GM18517 (cell line): Measurements from ENCODE around the gene NAALADL2.

ENCODE experiments used
- ATAC-seq: cut with Tn5 transposase; IDR thresholded peaks from one replicate; pipeline ENCODE4 v1.9.1; 2021; ENCODE audit warnings: mild to moderate bottlenecking, moderate library complexity; ENCODE audit not compliant: unreplicated experiment

NAALADL2 gene

GRCh38 chr3:175617247-175617646, 758.1 kb downstream of the NAALADL2 start:
- no peak for ATAC-seq

- no peak for ATAC-seq
Measured at GRCh38 chr3:175619369-175619768, 760.2 kb downstream of the NAALADL2 start.

- ATAC-seq, result no peak
Measured at GRCh38 chr3:175620093-175620492, 761.0 kb downstream of the NAALADL2 start.

GRCh38 chr3:175620532-175620931, 761.4 kb downstream of the NAALADL2 start:
- no peak for ATAC-seq

- no peak for ATAC-seq
Measured at GRCh38 chr3:175640958-175641357, 781.8 kb downstream of the NAALADL2 start.

GRCh38 chr3:175646865-175647264, 787.7 kb downstream of the NAALADL2 start:
- no peak for ATAC-seq

- no peak for ATAC-seq
Measured at GRCh38 chr3:175648899-175649298, 789.8 kb downstream of the NAALADL2 start.

- no peak for ATAC-seq
Measured at GRCh38 chr3:175651716-175652115, 792.6 kb downstream of the NAALADL2 start.

GRCh38 chr3:175655351-175655750, 796.2 kb downstream of the NAALADL2 start:
- ATAC-seq, result no peak

GRCh38 chr3:175656461-175656860, 797.3 kb downstream of the NAALADL2 start:
- no peak for ATAC-seq

GRCh38 chr3:175659670-175660350, 800.7 kb downstream of the NAALADL2 start:
- ATAC-seq, result no peak

- ATAC-seq, result no peak
Measured at GRCh38 chr3:175662815-175663214, 803.7 kb downstream of the NAALADL2 start.

GRCh38 chr3:175664911-175665310, 805.8 kb downstream of the NAALADL2 start:
- no peak for ATAC-seq

GRCh38 chr3:175668300-175668699, 809.2 kb downstream of the NAALADL2 start:
- ATAC-seq, result no peak

GRCh38 chr3:175670557-175670956, 811.4 kb downstream of the NAALADL2 start:
- no peak for ATAC-seq

- ATAC-seq, result no peak
Measured at GRCh38 chr3:175672119-175672689, 813.1 kb downstream of the NAALADL2 start.

GRCh38 chr3:175679568-175679967, 820.4 kb downstream of the NAALADL2 start:
- ATAC-seq, result no peak

GRCh38 chr3:175692256-175692655, 833.1 kb downstream of the NAALADL2 start:
- ATAC-seq, result no peak

- ATAC-seq, result no peak
Measured at GRCh38 chr3:175695251-175695650, 836.1 kb downstream of the NAALADL2 start.

GRCh38 chr3:175702956-175703355, 843.8 kb downstream of the NAALADL2 start:
- no peak for ATAC-seq

- no peak for ATAC-seq
Measured at GRCh38 chr3:175704366-175705055, 845.4 kb downstream of the NAALADL2 start.

GRCh38 chr3:175713268-175713667, 854.1 kb downstream of the NAALADL2 start:
- no peak for ATAC-seq
